Esophagus squamous epithelium (tissue), 5 donors: ENCODE results near the gene APLF. TPM values are rescaled to one million over a fixed set of nuclear protein-coding genes. Genes with fewer than 3 reads are reported as not detected.

Experiments
- DNase-seq: peaks from one replicate; lab custom pipeline; 2025; lab: John Stamatoyannopoulos, UW
- H3K27ac ChIP-seq, 4 donors: fragments of 200-600 bp; sonication (generic); one replicate each; pipeline ENCODE4 v1.5.1; 2016 to 2019; ENCODE audit warnings: mild to moderate bottlenecking in 1 of 4
- H3K27me3 ChIP-seq, 4 donors: fragments of 200-600 bp; sonication (generic); 1 replicate in 3 of 4; 2 replicates in 1 of 4; pipeline versions ENCODE4 v1.5.1 to v1.6.0; 2017 to 2021; ENCODE audit warnings: antibody characterized with exemption in 1 of 4
- H3K36me3 ChIP-seq, 3 donors: fragments of 200-600 bp; sonication (generic); one replicate each; pipeline ENCODE4 v1.5.1; 2016 to 2019
- H3K4me1 ChIP-seq, 3 donors: fragments of 200-600 bp; sonication (generic); one replicate each; pipeline ENCODE4 v1.5.1; 2017 to 2019
- H3K4me3 ChIP-seq, 4 donors: fragments of 200-600 bp; sonication (generic); 1 replicate in 3 of 4; 2 replicates in 1 of 4; pipeline ENCODE4 v1.5.1; 2016 to 2019; ENCODE audit warnings: mild to moderate bottlenecking in 2 of 4, moderate library complexity in 1 of 4
- H3K9me3 ChIP-seq, 3 donors: fragments of 200-600 bp; sonication (generic); one replicate each; pipeline ENCODE4 v1.5.1; 2016 to 2019
- POLR2A ChIP-seq, 4 donors: fragments of 450-650 bp; IDR thresholded peaks; one replicate each; pipeline ENCODE4 v1.6.1; 2017; ENCODE audit warnings: antibody characterized with exemption in 4 of 4, mild to moderate bottlenecking in 4 of 4, moderate library complexity in 3 of 4
- WGBS, 2 donors: methylation state at CpG; one replicate each; pipeline ENCODE4 v1.1.5; 2018; 5-methylcytosine and 5-hydroxymethylcytosine counted together
- intact Hi-C: fragments of 100-400 bp; cut with DNase I; formaldehyde crosslinking; loops from one replicate; pipeline ENCODE4 v1.15.0; 2022
- total RNA-seq, 4 donors: library from RNA; depleted of rRNA; stranded (reverse); fragments of >200 nt; gene quantifications; one replicate each; pipeline ENCODE4 v1.1.0, GENCODE V29; 2016
- TF ChIP-seq, protein P1 (sequence below), 6 experiments: fragments of 450-650 bp in 4 of 6; fragments of 200-600 bp in 2 of 6; sonication (generic) in 2 of 6; IDR thresholded peaks; one replicate each; pipeline ENCODE4 v1.5.1; 2016 to 2019; ENCODE audit warnings: antibody characterized with exemption in 6 of 6, mild to moderate bottlenecking in 4 of 6, moderate library complexity in 4 of 6
- donor health status: DM: yes; HTN: yes; CAD: no.

APLF gene
- total RNA-seq, 4 donors from 2014 or later: 3.2 to 9.5 (median 4.7) TPM

DNA sequence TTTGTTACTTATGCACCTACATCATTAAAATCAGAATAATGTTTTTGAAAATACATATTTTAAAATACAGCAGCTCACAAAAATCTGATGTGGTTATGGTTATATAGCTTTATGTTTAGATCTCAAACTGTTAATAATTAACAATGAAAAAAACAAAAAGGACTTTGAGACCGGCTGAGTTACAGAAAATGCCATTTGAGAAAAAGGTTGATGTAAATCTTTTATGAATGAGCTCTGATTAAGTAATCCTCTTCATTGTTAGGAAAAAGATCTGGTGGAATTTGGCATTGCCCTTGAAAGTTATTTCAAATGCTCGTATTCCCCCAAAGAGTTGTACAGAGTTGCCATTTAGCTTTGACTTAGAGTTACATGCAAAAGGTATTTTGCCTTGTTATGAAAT, 93.2 kb downstream of the APLF start:
- Histone ChIP-seq H3K9me3 (no peaks in the 10 kb centered on the region), H3K36me3 (no peaks in the 10 kb centered on the region), H3K27me3 (no peaks in the 10 kb centered on the region), H3K4me3 (no peak overlapping the region), H3K4me1 (peaks cover 0 to 4% (median 0%) of the 10 kb centered on the region in 3 donors), H3K27ac (no peak overlapping the region)
- intact Hi-C loops: no loop called here
- no peak for DNase-seq
- 77 to 94% methylated on average over 2 of the region's 2 CpGs for WGBS, 2 donors
- TF ChIP-seq POLR2A (IDR thresholded peaks at IDR 0.05): no peak
- TF ChIP-seq, protein P1, sequence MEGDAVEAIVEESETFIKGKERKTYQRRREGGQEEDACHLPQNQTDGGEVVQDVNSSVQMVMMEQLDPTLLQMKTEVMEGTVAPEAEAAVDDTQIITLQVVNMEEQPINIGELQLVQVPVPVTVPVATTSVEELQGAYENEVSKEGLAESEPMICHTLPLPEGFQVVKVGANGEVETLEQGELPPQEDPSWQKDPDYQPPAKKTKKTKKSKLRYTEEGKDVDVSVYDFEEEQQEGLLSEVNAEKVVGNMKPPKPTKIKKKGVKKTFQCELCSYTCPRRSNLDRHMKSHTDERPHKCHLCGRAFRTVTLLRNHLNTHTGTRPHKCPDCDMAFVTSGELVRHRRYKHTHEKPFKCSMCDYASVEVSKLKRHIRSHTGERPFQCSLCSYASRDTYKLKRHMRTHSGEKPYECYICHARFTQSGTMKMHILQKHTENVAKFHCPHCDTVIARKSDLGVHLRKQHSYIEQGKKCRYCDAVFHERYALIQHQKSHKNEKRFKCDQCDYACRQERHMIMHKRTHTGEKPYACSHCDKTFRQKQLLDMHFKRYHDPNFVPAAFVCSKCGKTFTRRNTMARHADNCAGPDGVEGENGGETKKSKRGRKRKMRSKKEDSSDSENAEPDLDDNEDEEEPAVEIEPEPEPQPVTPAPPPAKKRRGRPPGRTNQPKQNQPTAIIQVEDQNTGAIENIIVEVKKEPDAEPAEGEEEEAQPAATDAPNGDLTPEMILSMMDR (IDR thresholded peaks at IDR 0.05): no peak

DNA sequence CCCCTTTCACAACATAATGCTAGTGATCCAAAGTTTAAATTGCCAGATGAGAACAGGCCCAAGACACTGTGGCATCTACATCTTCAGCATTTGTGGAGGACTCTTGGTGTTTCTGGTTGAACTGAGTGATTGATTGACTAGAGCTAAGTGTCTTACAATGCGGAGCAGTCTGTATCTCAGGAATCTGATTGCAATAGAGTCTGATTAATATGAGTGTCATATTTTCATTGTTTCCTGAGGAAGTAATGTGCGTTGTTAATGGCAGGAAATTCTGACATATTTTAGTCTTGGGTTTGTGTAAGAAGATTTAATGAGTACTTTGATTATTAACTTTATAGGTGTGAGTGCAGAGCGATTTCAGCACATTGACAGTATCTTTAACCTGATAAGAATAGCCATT, 94.0 kb downstream of the APLF start:
- H3K9me3 ChIP-seq: no peaks in the 10 kb centered on the region
- intact Hi-C loops: no loop called here
- H3K27ac ChIP-seq: no peak overlapping the region
- TF ChIP-seq, protein P1 (IDR thresholded peaks at IDR 0.05): no peak
- TF ChIP-seq POLR2A (IDR thresholded peaks at IDR 0.05): no peak
- H3K4me1 ChIP-seq: peaks cover 0 to 3% (median 0%) of the 10 kb centered on the region in 3 donors
- DNase-seq: no peak
- WGBS, 2 donors: 67 to 72% methylated on average over 3 of the region's 3 CpGs
- H3K36me3 ChIP-seq: no peaks in the 10 kb centered on the region
- H3K27me3 ChIP-seq: no peaks in the 10 kb centered on the region
- H3K4me3 ChIP-seq: no peak overlapping the region

DNA sequence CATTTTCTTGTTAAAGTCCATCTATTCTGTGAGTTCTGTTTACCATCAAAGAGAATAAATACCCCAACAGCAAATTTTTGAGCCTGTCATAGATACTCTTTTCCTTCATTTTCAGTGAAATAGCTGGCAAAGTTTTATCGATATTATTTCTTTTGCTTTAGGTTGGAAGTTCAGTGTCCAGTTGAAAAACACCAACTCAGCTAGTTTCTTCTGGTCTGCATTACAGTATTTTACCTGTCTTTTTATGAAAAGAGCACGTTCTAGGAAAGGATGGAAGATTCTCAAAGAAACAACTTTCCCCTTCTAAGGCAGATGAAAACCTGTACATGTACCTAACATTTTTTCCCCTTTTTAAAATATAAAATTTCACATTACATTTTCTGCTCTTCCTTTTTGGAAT, 95.5 kb downstream of the APLF start:
- no peak for DNase-seq
- intact Hi-C loops: no loop called here
- TF ChIP-seq POLR2A (IDR thresholded peaks at IDR 0.05): no peak
- H3K27ac ChIP-seq: no peak overlapping the region
- H3K4me3 ChIP-seq: no peak overlapping the region
- H3K4me1 ChIP-seq: no peaks in the 10 kb centered on the region
- 88 to 94% methylated on average over 2 of the region's 2 CpGs for WGBS, 2 donors
- no peaks in the 10 kb centered on the region for H3K36me3 ChIP-seq
- H3K9me3 ChIP-seq: no peaks in the 10 kb centered on the region
- H3K27me3 ChIP-seq: no peaks in the 10 kb centered on the region

DNA sequence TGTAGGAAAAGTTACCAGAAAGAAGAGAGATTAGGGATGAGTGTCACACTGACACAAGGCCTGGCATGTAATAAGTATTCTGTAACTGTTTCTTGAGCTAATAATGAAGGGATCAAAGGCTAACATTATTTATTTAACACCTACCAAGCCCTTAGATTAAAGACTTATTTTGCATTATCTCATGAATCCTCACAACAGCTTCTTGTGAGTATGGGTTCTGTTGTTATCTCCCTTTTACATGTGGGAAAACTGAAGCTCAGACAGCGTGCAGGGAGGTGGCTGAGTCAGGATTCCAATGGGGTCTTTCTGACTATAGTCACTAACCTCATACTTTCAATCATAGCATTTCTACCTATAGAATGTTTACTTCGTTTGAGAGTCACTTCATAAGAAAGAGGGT, 97.0 kb downstream of the APLF start:
- DNase-seq: no peak
- no peaks in the 10 kb centered on the region for H3K36me3 ChIP-seq
- H3K4me1 ChIP-seq: no peaks in the 10 kb centered on the region
- no peak overlapping the region for H3K27ac ChIP-seq
- no peak overlapping the region for H3K4me3 ChIP-seq
- TF ChIP-seq, protein P1 (IDR thresholded peaks at IDR 0.05): no peak
- TF ChIP-seq POLR2A (IDR thresholded peaks at IDR 0.05): no peak
- WGBS, 2 donors: 71 to 85% methylated on average over 2 of the region's 2 CpGs
- intact Hi-C loops: no loop called here
- no peaks in the 10 kb centered on the region for H3K9me3 ChIP-seq
- no peaks in the 10 kb centered on the region for H3K27me3 ChIP-seq

DNA sequence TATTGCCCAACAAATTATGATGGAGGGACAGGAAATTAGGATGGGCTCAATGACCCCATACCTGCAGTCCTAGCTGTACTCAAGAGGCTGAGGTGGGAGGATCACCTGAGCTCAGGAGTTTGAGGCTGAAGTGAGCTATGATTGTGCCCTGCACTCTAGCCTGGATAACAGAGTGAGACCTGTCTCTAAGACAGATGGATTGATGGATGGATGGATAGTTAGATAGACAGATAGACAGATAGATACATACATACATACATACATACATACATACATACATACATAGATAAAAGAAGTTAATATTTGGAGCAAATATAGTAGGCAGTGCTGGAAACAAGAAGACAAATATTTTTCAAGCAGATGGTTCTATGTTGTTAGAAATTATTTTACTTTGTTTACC, 97.9 kb downstream of the APLF start:
- TF ChIP-seq, protein P1 (IDR thresholded peaks at IDR 0.05): no peak
- no peak for TF ChIP-seq POLR2A (IDR thresholded peaks at IDR 0.05)

DNA sequence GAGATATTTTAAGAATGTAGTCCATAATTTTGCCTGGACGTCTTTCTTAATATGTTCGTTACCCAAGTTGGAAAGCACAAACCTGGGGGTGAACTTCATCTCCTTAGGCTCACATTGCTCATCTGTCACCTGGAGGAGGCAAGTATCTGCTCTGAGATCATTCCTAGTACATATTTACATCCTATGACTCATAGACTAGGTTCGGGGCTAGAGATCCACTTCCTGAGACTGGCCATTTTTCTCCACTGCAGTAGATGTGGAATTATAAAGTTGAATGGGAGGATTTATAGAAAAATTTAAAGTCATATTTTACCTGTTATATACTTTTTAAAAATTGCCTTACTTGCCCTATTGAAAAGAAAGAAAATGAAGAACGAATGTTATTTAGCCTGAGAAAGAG, 98.5 kb downstream of the APLF start:
- H3K4me1 ChIP-seq: no peaks in the 10 kb centered on the region
- H3K27ac ChIP-seq: no peak overlapping the region
- WGBS, 2 donors: 71 to 79% methylated on average over 4 of the region's 4 CpGs
- no peaks in the 10 kb centered on the region for H3K9me3 ChIP-seq
- intact Hi-C loops: no loop called here
- H3K4me3 ChIP-seq: no peak overlapping the region
- no peaks in the 10 kb centered on the region for H3K27me3 ChIP-seq
- no peaks in the 10 kb centered on the region for H3K36me3 ChIP-seq
- TF ChIP-seq, protein P1 (IDR thresholded peaks at IDR 0.05): no peak
- no peak for TF ChIP-seq POLR2A (IDR thresholded peaks at IDR 0.05)
- no peak for DNase-seq

More for the DNA sequence above, 97.9 kb downstream of the APLF start:
- Histone ChIP-seq H3K27me3 (no peaks in the 10 kb centered on the region), H3K9me3 (no peaks in the 10 kb centered on the region), H3K36me3 (no peaks in the 10 kb centered on the region), H3K4me1 (no peaks in the 10 kb centered on the region), H3K4me3 (no peak overlapping the region), H3K27ac (no peak overlapping the region)
- DNase-seq: no peak
- intact Hi-C loops: no loop called here
